Naive thymus-derived CD4-positive, alpha-beta T cell (primary cell): ENCODE data around the gene GOLGA3. TPM values are rescaled to one million over a fixed set of nuclear protein-coding genes. Genes with fewer than 3 reads are reported as not detected.
"Not testable (repeated sequence)": the region's sequence is repeated elsewhere in the genome, so short reads cannot be mapped to it uniquely, and the experiment has no call there.

Experiments
- ATAC-seq: fragments of 150-1000 bp; cut with Tn5 transposase; 2 replicates; pipeline ENCODE4 v1.10.0; 2021; ENCODE audit warnings: mild to moderate bottlenecking, moderate library complexity
- CTCF ChIA-PET: fragments of 350-600 bp; sonication (Branson Sonifier 250); formaldehyde crosslinking; loops from one replicate; lab custom pipeline; 2021; ENCODE audit warnings: antibody characterized with exemption; lab: Charles Lee
- POLR2A ChIA-PET: fragments of 350-600 bp; sonication (Branson Sonifier 250); formaldehyde crosslinking; loops from one replicate; lab custom pipeline; 2021; ENCODE audit warnings: antibody characterized with exemption, inconsistent platforms; lab: Charles Lee
- DNase-seq, 9 donors: peaks; one replicate each; pipeline versions ENCODE4 v3.0.0 to v3.0.0-alpha.2; 2020 to 2022; ENCODE audit warnings: mixed read lengths in 1 of 9
- H3K27ac ChIP-seq: one replicate; pipeline ENCODE4 v1.7.0; 2013; ENCODE audit warnings: mild to moderate bottlenecking, low read depth, low read length, moderate library complexity
- H3K27me3 ChIP-seq, 2 donors: one replicate each; pipeline ENCODE4 v1.7.0; 2013; ENCODE audit warnings: low read length in 2 of 2, mild to moderate bottlenecking in 2 of 2, moderate library complexity in 2 of 2; ENCODE audit not compliant: control insufficient read depth in 2 of 2, insufficient read depth in 2 of 2
- H3K36me3 ChIP-seq, 3 experiments: 1 replicate in 2 of 3; 2 replicates in 1 of 3; pipeline ENCODE4 v1.7.0; 2013; ENCODE audit warnings: low read length in 3 of 3, mild to moderate bottlenecking in 3 of 3, moderate library complexity in 1 of 3; ENCODE audit not compliant: insufficient read depth in 3 of 3, control insufficient read depth in 2 of 3
- H3K4me1 ChIP-seq, 2 donors: one replicate each; pipeline ENCODE4 v1.7.0; 2013; ENCODE audit warnings: low read length in 2 of 2, mild to moderate bottlenecking in 2 of 2, moderate library complexity in 1 of 2; ENCODE audit not compliant: control insufficient read depth in 2 of 2, insufficient read depth in 2 of 2
- H3K4me3 ChIP-seq: 2 replicates; pipeline ENCODE4 v1.7.0; 2013; ENCODE audit warnings: mild to moderate bottlenecking, low read length
- H3K9me3 ChIP-seq, 3 experiments: 1 replicate in 2 of 3; 2 replicates in 1 of 3; pipeline ENCODE4 v1.7.0; 2013; ENCODE audit warnings: low read length in 3 of 3; ENCODE audit not compliant: control insufficient read depth in 2 of 3
- H3K27ac Mint-ChIP-seq, 9 donors: one replicate each; pipeline ENCODE4 v1.8.0; 2020 to 2022; ENCODE audit warnings: mixed read lengths in 9 of 9, mild to moderate bottlenecking in 8 of 9, moderate library complexity in 5 of 9, inconsistent platforms in 2 of 9
- H3K27me3 Mint-ChIP-seq, 5 donors: one replicate each; pipeline ENCODE4 v1.8.0; 2021 to 2022; ENCODE audit warnings: mixed read lengths in 5 of 5, mild to moderate bottlenecking in 1 of 5
- H3K36me3 Mint-ChIP-seq, 5 donors: one replicate each; pipeline ENCODE4 v1.8.0; 2020 to 2022; ENCODE audit warnings: mixed read lengths in 5 of 5, mild to moderate bottlenecking in 3 of 5, inconsistent platforms in 1 of 5
- H3K4me1 Mint-ChIP-seq, 7 donors: one replicate each; pipeline ENCODE4 v1.8.0; 2020 to 2022; ENCODE audit warnings: mixed read lengths in 7 of 7, mild to moderate bottlenecking in 3 of 7, inconsistent platforms in 1 of 7
- H3K4me3 Mint-ChIP-seq, 10 donors: one replicate each; pipeline ENCODE4 v1.8.0; 2020 to 2022; ENCODE audit warnings: mild to moderate bottlenecking in 10 of 10, mixed read lengths in 10 of 10, moderate library complexity in 6 of 10, inconsistent platforms in 2 of 10
- H3K9me3 Mint-ChIP-seq, 11 donors: one replicate each; pipeline ENCODE4 v1.8.0; 2020 to 2022; ENCODE audit warnings: mixed read lengths in 11 of 11, mild to moderate bottlenecking in 4 of 11, inconsistent platforms in 1 of 11, moderate library complexity in 1 of 11
- intact Hi-C, 2 donors: fragments of 100-400 bp; cut with micrococcal nuclease; formaldehyde crosslinking; loops; one replicate each; pipeline ENCODE4 v1.15.1; 2023
- polyA plus RNA-seq, 2 donors: library from polyadenylated mRNA; unstranded; fragments of 300-500 nt; fragmentation: Illumina TruSeq; gene quantifications; one replicate each; pipeline ENCODE4 v1.2.3, GENCODE V29; 2021
- total RNA-seq, 6 experiments: library from RNA in 5 of 6; stranded (reverse) in 5 of 6; gene quantifications; 1 replicate in 5 of 6; 2 replicates in 1 of 6; pipeline ENCODE4 v1.2.3 and lab custom pipeline; 2021 to 2026

The GOLGA3 gene
- total and polyA plus RNA-seq, 7 experiments from 2014 or later = 11.7 to 65.7 (median 52.1) TPM

DNA sequence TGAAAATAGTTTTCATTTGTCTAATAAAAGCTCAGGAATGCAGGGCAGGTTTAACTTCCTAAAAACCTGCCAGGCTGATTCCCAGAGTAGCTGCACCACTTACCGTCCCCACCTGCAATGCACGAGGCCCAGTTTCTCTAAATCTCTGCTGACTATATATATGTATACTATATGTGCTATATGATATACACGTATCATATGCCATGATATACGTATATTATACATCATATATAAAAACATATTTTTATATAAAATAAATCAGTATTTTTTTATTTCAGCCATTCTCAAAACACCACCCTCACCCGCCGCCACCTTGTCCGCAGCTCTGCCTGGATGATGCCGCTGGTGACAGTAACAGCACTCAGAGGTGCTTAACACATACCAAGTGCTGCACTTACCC, 69.3 kb downstream of the GOLGA3 start:
- Histone ChIP-seq H3K4me3 (no peak overlapping the region), H3K4me1 (peaks cover 9 to 13% of the 10 kb centered on the region in 2 donors), H3K27me3 (no peaks in the 10 kb centered on the region), H3K36me3 (peaks cover 0 to 6% (median 4%) of the 10 kb centered on the region in 3 experiments), H3K9me3 (no peaks in the 10 kb centered on the region), H3K27ac (no peak overlapping the region)
- peaks cover 23 to 37% (median 27%) of the 10 kb centered on the region in 7 donors for H3K4me1 Mint-ChIP-seq
- no peak for ATAC-seq
- peak overlapping the region in 2 of 9 donors; percentile 33 to 53 for H3K27ac Mint-ChIP-seq
- POLR2A ChIA-PET = interaction anchor here (1.0 to 1.3 kb wide), 2 partner anchors 10 to 14 kb away, joined by 3 to 5 read pairs; no protein-coding TSS in a partner anchor
- DNase-seq = no peak
- H3K36me3 Mint-ChIP-seq = peaks cover 0 to 17% (median 11%) of the 10 kb centered on the region in 5 donors
- H3K9me3 Mint-ChIP-seq = no peaks in the 10 kb centered on the region
- CTCF ChIA-PET = interaction anchor here (1.0 kb wide), 1 partner anchor 9 kb away, joined by 3 read pairs; no protein-coding TSS in a partner anchor
- intact Hi-C loops = no loop called here
- no peaks in the 10 kb centered on the region for H3K27me3 Mint-ChIP-seq
- H3K4me3 Mint-ChIP-seq = peak overlapping the region in 7 of 10 donors; percentile 29 to 97 (median 51)

DNA sequence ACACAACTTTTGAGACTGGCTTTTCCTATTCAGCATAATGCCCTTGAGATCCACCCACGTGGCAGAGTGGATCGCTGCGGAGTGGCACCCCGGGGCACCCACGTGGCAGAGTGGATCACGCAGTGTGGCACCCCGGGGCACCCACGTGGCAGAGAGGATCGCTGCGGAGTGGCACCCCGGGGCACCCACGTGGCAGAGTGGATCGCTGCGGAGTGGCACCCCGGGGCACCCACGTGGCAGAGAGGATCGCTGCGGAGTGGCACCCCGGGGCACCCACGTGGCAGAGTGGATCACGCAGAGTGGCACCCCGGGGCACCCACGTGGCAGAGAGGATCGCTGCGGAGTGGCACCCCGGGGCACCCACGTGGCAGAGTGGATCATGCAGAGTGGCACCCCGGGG, 69.8 kb downstream of the GOLGA3 start:
- ATAC-seq, H3K4me3 ChIP-seq, H3K9me3 Mint-ChIP-seq, intact Hi-C loops, H3K27me3 ChIP-seq, H3K27ac Mint-ChIP-seq, DNase-seq, H3K9me3 ChIP-seq, H3K27ac ChIP-seq, H3K4me3 Mint-ChIP-seq, H3K27me3 Mint-ChIP-seq, H3K36me3 ChIP-seq: not testable (repeated sequence)
- CTCF ChIA-PET = interaction anchor here (1.0 kb wide), 1 partner anchor 10 kb away, joined by 3 read pairs; no protein-coding TSS in a partner anchor
- Mint-ChIP-seq H3K4me1 (peaks cover 23 to 37% (median 27%) of the 10 kb centered on the region in 7 donors), H3K36me3 (peaks cover 0 to 20% (median 13%) of the 10 kb centered on the region in 5 donors)
- POLR2A ChIA-PET = interaction anchor here (1.0 kb wide), 1 partner anchor 14 kb away, joined by 3 read pairs; no protein-coding TSS in a partner anchor
- H3K4me1 ChIP-seq = peaks cover 9 to 13% of the 10 kb centered on the region in 2 donors

DNA sequence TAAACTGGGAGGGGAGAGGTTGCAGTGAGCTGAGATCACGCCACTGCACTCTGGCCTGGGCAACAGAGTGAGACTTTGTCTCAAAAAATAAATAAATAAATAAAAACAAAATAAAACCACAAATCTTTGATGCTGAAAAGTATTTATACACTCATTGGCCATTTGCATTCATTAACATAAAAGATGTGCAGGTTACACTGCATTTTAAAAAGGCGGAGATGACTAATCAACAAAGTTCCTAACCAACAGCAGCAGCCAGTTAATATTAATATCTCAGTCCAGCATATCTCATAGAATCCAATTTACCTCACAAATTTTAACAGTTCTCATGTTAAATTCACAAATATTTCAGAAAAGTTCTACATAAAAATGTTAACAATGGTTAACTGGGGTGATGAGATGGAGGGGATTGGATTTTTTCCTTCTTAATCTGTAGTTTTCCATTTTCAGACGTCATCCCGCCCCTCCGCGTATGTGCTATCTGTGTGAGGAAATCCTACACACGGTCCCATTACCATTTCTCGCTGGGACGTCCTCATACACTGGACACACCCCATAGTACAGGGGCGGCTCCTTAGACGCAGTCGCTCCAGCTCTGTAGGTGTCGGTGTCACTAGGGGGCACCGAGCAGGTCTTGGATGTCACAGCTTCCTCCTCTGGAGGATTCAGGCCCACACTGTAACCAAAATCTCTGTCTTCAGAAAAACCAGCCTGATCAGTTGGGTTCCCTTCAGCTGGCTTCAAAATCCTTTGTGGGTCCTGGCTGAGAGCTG, 74.3 kb downstream of the GOLGA3 start:
- Mint-ChIP-seq H3K4me1 (peaks cover 4 to 10% (median 6%) of the 10 kb centered on the region in 7 donors), H3K27ac (no peak overlapping the region), H3K4me3 (no peak overlapping the region), H3K9me3 (no peaks in the 10 kb centered on the region), H3K36me3 (peaks cover 0 to 22% (median 15%) of the 10 kb centered on the region in 5 donors), H3K27me3 (no peaks in the 10 kb centered on the region)
- no peaks in the 10 kb centered on the region for H3K4me1 ChIP-seq
- CTCF ChIA-PET = no interaction called here
- DNase-seq (no peak), ATAC-seq (no peak)
- H3K27me3 ChIP-seq = no peaks in the 10 kb centered on the region
- H3K9me3 ChIP-seq = no peaks in the 10 kb centered on the region
- H3K4me3 ChIP-seq = no peak overlapping the region
- H3K36me3 ChIP-seq = peaks cover 0 to 46% (median 12%) of the 10 kb centered on the region in 3 experiments
- H3K27ac ChIP-seq = no peak overlapping the region
- POLR2A ChIA-PET = no interaction called here
- intact Hi-C loops = no loop called here

DNA sequence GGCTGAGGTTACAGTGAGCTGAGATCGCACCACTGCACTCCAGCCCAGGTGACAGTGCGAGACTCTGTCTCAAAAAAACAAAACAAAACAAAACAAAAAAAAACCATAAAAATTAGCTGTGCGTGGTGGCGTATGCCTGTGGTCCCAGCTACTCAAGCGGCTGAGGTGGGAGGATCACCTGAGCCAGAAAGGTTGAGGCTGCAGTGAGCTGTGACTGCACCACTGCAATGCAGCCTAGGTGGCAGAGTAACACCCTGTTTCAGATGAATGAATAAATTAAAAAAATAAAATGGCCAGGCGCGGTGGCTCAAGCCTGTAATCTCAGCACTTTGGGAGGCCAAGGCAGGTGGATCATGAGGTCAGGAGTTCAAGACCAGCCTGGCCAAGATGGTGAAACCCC, 75.0 kb downstream of the GOLGA3 start:
- H3K9me3 Mint-ChIP-seq, H3K27ac Mint-ChIP-seq, H3K9me3 ChIP-seq, H3K27me3 Mint-ChIP-seq, ATAC-seq, intact Hi-C loops, DNase-seq, H3K27me3 ChIP-seq, H3K4me3 Mint-ChIP-seq, H3K4me3 ChIP-seq, H3K4me1 ChIP-seq, CTCF ChIA-PET, H3K27ac ChIP-seq: not testable (repeated sequence)
- Mint-ChIP-seq H3K36me3 (peaks cover 0 to 22% (median 17%) of the 10 kb centered on the region in 5 donors), H3K4me1 (peaks cover 4 to 10% (median 5%) of the 10 kb centered on the region in 7 donors)
- peaks cover 0 to 52% (median 12%) of the 10 kb centered on the region in 3 experiments for H3K36me3 ChIP-seq
- POLR2A ChIA-PET = interaction anchor here (0.6 kb wide), 1 partner anchor 127 kb away, joined by 3 read pairs; no protein-coding TSS in a partner anchor

DNA sequence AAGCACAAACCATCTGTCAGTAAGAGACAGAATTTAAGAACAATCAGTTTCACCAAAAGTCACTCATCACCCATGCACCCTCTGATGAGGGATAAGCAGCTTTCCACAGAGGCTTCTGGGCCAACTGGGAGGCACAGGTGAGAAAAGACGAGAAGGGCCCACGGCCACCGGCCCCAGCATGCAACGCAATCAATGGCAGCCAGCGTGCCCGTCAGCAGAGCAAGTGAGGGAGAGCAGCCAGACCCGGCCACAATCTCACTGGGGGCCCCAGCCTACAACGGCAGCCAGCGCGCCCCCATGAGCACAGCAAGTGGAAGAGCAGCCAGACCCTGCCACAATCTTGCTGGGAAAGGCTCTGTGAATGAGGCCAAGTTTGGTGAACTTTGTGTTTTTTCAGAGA, 80.3 kb downstream of the GOLGA3 start:
- Mint-ChIP-seq H3K27me3 (no peaks in the 10 kb centered on the region), H3K4me3 (no peak overlapping the region), H3K4me1 (peaks cover 0 to 6% (median 3%) of the 10 kb centered on the region in 7 donors), H3K27ac (no peak overlapping the region), H3K36me3 (peaks cover 3 to 45% (median 16%) of the 10 kb centered on the region in 5 donors), H3K9me3 (no peaks in the 10 kb centered on the region)
- no peak overlapping the region for H3K4me3 ChIP-seq
- ChIA-PET POLR2A (no interaction called here), CTCF (no interaction called here)
- intact Hi-C loops = no loop called here
- peaks cover 18 to 92% (median 28%) of the 10 kb centered on the region in 3 experiments for H3K36me3 ChIP-seq
- no peaks in the 10 kb centered on the region for H3K9me3 ChIP-seq
- H3K27ac ChIP-seq = no peak overlapping the region
- no peak for DNase-seq
- H3K4me1 ChIP-seq = no peaks in the 10 kb centered on the region
- H3K27me3 ChIP-seq = no peaks in the 10 kb centered on the region
- no peak for ATAC-seq

DNA sequence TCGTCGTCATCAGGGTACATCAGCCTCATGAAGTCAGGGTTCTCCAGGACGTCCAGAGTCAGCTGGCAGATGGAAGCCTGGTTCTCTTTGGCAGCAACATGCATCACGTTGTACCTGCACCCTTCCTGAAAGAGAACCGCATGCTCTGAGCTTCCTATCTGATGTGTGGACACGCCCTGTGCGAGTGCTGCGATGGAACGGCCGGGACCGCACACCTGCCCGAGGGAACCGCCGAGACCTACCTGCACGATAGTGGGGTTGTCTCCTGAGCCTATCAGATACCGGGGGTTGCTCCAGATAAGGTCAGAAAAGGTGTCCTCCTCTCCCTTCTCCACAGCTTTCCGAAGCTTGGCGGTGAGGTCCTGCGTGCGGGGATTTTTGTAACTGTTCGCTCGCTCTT, 80.8 kb downstream of the GOLGA3 start:
- Mint-ChIP-seq H3K9me3 (no peaks in the 10 kb centered on the region), H3K4me1 (peaks cover 1 to 6% (median 3%) of the 10 kb centered on the region in 7 donors), H3K36me3 (peaks cover 4 to 48% (median 19%) of the 10 kb centered on the region in 5 donors), H3K27ac (no peak overlapping the region), H3K27me3 (no peaks in the 10 kb centered on the region), H3K4me3 (no peak overlapping the region)
- no peak for DNase-seq
- no peaks in the 10 kb centered on the region for H3K27me3 ChIP-seq
- peaks cover 18 to 92% (median 27%) of the 10 kb centered on the region in 3 experiments for H3K36me3 ChIP-seq
- CTCF ChIA-PET = no interaction called here
- no peak overlapping the region for H3K4me3 ChIP-seq
- POLR2A ChIA-PET = no interaction called here
- intact Hi-C loops = no loop called here
- ATAC-seq = no peak
- H3K9me3 ChIP-seq = no peaks in the 10 kb centered on the region
- no peaks in the 10 kb centered on the region for H3K4me1 ChIP-seq
- no peak overlapping the region for H3K27ac ChIP-seq
